ENCODE data around the gene CPSF2.
"Not testable (repeated sequence)": the region's sequence is repeated elsewhere in the genome, so short reads cannot be mapped to it uniquely, and the experiment has no call there.

Gene CPSF2

DNA sequence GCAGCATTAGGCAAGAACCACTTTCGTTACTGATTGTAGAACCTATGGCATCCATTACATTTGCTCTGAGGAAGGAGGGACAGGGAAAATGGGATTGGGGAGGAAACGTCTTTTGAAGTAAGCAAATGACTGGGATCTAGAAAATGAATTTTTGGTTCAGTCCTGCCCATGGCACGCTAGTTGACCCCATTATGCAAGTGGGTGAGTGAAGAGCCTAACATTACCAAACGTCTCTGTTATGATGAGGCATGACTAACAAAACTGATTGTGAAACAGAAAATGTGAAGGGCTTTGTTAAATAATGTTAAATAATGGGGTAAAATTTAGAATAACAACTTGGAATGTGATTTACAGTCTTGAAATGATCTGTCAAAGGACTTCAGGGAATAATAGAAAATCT is 38.9 kb downstream of the CPSF2 start:
- no peak for DNase-seq

DNA sequence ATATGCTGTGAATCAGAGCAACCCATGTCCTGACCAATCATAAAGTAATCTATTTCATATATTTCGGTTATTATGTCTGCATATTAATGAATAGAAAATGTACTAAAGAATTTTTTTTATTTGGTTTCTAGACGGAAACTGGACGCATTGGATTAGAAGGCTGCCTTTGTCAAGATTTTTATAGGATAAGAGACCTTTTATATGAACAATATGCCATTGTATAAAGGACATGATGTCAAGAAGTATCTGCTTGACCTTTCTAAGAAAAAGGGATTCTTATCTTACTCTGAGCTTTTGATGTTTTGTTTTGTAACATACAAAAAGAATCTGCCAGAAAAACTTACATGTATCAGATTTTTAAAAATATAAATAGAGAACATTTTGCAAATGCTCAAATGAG is 39.8 kb downstream of the CPSF2 start:
- no peak for DNase-seq

DNA sequence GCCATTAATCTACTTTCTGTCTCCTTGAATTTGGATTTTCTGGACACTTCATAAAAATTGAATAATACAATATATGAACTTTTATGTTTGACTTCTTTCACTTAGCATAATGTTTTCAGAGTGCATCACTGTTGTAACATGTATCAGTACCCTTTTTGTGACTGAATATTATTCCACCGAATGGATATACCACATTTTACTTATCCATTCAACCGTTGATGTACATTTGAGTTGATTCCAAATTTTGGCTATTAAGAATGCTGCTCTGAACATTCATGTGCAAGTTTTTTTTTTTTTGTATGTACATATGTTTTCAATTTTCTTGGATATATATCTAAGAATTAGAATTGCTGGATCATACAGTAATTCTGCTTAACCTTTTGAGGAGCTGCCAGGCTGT is 43.2 kb downstream of the CPSF2 start:
- no peak for DNase-seq

DNA sequence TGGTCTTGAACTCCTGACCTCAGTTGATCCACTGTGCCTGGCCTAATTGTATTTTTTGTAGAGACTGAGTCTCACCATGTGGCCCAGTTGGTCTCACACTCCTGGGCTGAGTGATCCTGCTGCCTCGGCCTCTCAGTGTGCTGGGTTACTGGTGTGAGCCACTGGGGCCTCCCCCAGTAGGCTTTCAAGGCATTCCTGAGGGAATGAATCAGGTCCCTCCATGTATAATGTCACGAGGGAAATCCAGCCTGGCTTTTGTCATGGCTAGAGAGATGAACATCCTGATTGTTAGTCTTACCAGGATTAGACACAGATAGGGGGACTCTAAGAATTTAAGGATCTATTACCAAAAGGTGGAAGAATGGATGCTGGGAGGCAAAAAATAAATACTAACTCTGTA is 51.9 kb downstream of the CPSF2 start:
- no peak for DNase-seq

DNA sequence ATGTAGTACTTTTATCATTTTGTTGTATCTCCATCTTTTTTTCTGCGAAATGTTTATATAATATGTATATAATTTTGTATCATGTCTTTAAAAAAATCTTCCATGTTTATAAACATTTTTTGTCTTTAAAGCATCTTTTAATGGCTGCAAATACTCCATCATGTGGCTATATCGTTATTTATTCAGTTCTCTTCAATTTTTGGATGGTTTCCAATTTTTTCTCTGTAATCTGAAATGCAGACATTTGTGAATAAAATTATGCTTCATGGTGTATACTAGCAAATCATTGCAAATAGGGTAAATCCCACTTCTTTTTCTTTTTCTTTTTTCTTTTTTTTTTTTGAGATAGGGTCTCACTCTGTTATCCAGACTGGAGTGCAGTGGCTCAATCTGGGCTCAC is 54.0 kb downstream of the CPSF2 start:
- no peak for DNase-seq

DNA sequence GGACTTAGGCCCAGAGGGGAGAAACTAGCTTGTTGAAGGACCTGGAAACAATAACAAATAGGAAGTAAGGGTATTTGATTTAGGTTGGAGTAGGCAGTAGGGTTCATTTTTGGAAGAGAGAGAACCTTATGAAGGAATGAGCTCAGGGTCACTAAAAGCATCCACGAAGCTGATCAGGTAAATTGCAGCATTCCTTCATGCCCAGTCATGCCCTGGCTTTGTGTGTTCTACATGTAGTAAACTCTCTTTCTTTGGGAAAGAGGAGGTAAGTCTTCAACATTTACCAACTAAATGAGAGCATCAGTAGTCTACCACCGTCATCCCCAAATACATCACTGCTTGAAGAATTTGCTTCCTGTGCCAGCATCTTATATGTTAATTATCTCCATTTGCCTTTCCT is 54.7 kb downstream of the CPSF2 start:
- DNase-seq, result no peak

DNA sequence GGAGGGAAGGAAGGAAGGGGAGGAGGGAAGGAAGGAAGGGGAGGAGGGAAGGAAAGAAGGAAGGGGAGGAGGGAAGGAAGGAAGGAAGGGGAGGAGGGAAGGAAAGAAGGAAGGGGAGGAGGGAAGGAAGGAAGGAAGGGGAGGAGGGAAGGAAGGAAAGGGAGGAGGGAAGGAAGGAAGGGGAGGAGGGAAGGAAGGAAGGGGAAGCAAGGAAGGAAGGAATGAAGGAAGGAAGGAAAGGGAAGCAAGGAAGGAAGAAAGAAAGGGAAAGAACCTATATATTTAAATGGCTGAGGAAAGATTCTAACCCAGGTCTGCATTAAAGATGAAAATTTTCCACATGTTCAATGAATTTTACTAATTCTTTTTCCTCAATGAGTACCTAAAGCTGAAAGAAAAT is 57.4 kb downstream of the CPSF2 start:
- not testable (repeated sequence) for DNase-seq

DNA sequence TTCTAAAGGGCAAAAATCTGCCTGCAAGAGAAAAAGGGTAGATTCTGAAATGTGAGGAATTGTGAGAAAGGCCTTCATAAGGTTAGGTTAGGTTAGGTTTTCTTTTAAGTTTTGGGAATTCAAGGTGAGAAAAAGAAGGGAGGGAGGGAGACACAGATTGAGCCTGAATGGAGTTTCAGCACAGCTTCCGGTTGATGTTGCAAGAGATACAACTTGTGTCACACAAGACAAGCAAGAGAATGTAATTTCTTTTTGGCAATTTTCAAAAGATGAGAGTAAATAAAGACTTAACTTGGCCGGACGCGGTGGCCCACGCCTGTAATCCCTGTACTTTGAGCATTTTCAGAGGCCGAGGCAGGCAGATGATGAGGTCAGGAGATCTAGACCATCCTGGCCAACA is 63.8 kb downstream of the CPSF2 start:
- DNase-seq, result no peak

DNA sequence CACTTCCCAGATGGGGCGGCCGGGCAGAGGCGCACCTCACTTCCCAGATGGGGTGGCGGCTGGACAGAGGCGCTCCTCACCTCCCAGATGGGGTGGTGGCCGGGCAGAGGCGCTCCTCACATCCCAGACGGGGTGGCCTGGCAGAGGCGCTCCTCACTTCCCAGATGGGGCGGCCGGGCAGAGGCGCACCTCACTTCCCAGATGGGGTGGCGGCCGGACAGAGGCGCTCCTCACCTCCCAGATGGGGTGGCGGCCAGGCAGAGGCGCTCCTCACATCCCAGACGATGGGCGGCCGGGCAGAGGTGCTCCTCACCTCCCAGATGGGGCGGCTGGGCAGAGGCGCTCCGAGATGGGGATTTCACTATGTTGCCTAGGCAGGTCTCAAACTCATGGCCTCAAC is 65.8 kb downstream of the CPSF2 start:
- not testable (repeated sequence) for DNase-seq

DNA sequence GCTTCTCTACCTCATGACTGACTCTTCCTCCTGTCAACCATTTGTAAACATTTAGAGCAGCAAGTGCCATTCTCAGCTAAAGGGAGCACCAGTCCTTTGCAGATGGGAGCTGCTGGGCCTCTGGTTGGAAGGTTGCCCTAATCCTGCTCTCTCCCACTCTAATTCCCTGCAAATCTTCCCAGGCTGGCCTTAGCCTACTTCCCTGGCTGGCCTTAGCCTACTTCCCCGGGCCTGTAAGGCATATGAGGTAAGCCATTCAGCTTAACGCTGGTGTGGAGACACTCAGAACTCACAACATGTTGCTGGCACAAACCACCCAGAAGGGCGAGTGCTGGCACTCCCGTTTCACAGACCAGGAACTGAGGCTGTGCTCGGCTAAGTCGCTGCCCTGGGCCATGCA is 69.0 kb downstream of the CPSF2 start:
- no peak for DNase-seq

DNA sequence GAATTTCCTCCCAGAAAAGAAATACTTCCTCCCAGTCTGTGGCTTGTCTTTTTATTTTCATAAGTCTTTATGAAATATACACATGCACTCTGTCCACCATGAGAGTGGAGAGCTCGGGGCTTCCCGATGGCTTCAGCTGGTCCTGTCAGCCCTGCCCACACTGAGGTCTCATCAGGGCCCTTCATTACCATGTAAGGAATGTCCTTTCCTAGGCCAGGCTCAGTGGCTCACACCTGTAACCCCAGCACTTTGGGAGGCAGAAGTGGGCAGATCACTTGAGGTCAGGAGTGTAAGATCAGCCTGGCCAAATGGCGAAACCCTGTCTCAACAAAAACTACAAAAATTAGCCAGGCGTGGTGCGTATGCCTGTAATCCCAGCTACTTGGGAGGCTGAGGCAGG is 77.0 kb downstream of the CPSF2 start:
- DNase-seq, result no peak

DNA sequence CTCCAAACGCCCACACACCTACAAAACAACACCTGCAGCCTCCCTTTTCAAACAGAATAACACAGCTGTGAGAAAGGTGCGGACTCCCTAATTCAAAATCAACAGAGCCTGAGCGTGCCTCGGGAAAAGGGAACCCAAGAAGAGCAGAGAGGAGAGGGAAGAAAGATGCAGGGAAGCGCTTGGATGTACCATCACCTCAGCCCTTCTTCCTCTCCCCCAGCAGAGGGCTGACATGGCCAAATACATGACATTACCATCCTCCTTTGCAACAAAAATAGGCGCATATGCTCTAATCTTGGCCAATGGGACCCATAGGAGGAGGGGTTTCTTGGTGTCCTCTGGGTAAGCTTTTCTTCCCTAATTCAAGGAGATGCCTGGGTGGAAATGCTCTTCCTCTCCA is 78.0 kb downstream of the CPSF2 start:
- no peak for DNase-seq

DNA sequence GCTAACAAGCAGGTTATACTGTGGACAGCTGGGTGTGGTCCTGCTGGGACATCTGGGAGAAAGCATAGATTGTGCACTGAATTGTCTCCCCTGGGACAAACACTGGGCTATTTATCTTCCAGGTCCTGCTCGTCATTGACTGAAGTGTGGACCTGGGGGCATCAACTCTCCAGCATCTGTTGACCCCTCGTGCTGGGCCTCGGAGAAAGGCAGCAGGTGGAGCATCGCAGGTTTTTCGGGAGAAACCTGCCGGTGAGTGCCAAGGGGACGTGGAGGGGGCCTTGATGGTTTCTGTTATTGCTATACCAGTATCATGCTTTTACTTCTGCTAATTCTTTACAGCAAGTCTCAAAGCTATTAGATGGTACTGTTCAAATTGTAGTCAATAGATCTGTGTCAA is 81.3 kb downstream of the CPSF2 start:
- no peak for DNase-seq

DNA sequence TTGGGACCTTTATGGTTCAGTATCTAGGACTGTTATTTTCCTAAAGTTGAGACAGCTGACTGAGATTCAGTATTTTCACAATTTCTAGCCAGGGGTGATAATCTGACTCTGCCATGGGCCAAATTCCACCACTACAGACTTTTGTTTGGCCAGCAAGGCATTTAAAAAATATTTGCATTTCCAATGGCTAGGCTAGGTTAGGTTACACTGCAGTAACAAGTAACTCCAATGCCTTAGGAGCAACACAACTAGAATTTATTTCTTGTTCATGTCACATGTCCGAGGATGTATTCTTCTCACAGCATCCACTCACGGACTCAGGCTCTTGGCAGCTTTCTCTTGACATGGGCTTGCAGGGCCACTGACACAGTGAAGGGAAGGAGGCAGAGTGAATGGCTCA is 83.0 kb downstream of the CPSF2 start:
- no peak for DNase-seq

DNA sequence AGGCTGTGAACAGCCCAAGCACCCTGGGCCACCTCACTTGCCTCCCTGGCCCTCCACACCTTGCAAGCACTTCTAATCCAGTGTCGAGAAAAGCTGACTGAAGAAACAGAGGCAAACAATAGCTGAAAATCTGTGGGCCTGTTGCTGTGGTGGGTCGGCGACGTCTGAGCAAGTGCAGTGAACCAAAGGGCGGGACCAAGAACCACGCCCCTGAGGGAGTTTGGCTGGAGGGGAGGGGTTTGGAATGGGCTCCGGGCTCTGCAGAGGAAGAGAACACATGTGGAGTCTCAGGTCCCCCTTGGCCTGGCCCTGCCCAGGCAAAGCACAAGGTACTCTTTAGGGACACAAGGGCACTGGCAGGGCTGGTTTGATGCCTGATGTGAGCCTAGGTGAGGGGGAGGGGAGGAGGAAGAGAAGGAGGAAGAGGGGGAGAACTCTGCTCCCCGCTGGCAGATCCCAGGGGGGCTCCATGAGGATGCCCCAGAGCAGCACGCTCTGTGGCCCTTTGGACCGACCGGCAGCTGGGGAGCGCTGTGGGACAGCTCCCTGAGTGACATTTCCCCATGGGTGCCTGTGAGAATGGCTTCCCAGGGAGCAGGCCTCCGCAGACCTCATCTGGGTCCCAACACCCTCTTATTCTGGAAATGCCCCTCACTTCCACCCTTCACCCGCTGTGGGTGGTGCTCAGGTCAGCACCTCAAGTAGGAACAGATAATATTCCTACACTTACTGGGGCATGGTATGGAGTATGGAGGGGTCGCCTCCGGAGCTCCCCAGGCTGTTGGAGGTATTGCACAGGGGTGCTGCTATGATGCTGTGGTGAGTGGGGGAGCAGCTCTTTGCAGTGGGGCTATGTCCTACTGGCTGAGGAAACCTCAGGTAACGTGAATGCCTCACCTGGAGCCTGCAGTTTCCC is 85.5 kb downstream of the CPSF2 start:
- DNase-seq, result peak; percentile 46

DNA sequence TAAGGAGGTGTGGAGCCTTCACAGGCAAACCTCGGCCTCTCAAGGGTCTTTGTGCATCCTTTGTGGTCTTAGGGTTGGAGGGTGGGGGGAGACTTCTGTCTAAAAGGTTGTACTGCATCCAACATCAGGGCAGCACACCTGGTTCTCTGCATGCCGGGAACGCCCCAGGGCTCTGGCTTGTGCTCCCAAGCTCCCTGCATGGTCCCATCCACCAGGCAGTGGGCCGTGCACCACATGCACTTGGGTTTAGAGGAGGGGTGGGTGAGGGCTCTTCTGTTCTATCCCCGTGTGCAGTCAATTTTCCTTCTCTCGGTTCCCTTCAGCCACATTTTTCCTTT is 86.1 kb downstream of the CPSF2 start:
- no peak for DNase-seq

DNA sequence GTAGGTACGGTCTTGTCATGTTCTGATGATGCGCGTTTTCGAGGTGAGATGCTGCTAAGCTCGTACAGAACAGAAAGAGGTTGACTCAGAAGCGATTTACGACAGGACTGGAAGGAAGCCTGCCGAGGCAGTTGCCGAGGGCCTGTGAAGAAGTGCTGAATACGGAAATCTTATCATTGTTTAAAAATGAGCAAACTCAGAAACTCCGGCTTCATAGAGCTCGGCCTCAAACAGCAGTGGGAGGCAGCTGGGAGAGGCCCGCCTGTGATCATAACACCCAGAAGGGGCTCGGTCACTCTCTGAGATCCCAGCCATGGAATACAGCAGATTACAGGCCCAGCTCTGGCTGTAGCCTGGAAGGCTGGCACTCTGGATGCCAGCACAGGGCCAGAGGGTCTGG is 87.4 kb downstream of the CPSF2 start:
- no peak for DNase-seq

DNA sequence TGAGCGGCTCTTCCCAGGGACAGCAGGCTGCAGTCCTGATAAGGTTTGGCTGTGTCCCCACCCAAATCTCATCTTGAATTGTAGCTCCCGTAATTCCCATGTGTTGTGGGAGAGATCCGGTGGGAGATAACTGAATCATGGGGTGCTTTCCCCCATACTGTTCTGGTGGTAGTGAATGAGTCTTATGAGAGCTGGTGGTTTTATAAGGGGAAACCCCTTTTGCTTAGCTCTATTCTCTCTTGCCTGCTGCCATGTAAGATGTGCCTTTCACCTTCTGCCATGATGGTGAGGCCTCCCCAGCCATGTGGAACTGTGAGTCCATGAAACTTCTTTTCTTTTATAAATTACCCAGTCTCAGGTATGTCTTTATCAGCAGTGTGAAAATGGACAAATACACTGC is 91.4 kb downstream of the CPSF2 start:
- not testable (repeated sequence) for DNase-seq

DNA sequence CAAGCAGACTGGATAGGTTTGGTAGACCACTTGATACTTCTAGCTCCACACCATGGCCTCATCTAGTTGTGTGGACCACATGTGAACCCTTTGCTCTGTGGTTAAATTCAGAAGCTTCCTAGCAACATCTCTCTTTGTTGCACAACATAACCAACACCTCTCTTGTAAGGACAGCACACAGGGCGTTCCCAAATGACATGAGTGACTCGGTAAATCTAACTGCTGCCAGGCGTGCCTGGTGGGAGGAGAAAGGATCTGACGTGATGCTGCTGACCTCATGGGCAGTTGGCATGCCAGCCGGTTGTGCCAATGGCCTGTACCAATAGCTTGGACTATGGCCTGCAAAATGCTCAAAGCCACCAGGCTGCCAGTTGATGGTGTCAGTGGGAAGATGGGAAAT is 93.8 kb downstream of the CPSF2 start:
- no peak for DNase-seq

DNA sequence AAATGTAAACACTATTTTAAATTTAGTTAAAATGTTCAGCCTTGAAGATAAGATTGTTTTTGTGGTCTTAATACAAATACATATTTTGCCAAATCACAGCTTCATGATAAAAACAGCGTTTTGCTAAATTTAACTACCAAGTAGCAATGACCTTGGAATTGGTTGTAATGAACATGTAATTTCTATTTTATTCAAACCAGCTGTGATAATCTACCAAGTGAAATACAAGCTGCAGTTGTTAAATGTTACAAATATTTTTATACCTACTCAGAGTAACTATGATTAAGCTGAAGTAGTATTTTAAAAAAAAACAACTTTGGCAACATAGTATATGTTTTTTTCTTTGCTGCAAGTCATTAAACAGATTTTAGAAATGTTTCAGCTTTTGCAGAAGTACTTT is 96.2 kb downstream of the CPSF2 start:
- no peak for DNase-seq
